H1 (cell line): ENCODE data around the gene ITGA3. TPM values are rescaled to one million over a fixed set of nuclear protein-coding genes. Genes with fewer than 3 reads are reported as not detected.

Experiments used
- CTCF ChIA-PET: fragments of 300-600 bp; sonication (Branson Sonifier 250); formaldehyde crosslinking; loops from one replicate; lab custom pipeline; 2021; ENCODE audit not compliant: partially characterized antibody; lab: Charles Lee
- POLR2A ChIA-PET: fragments of 300-600 bp; sonication (Branson Sonifier 250); formaldehyde crosslinking; loops from one replicate; lab custom pipeline; 2021; ENCODE audit warnings: inconsistent platforms; ENCODE audit not compliant: partially characterized antibody; lab: Charles Lee
- DNase-seq, 2 experiments: peaks; one replicate each; pipeline versions ENCODE4 v3.0.0 to v3.0.0-alpha.2; 2010 to 2022; ENCODE audit warnings: low spot score in 2 of 2, low read depth in 1 of 2, mixed read lengths in 1 of 2
- FAIRE-seq: peaks from 2 replicates; lab custom pipeline; 2011; peaks lifted over from hg19 to GRCh38; lab: Jason Lieb, UNC
- H2AFZ ChIP-seq: 2 replicates; pipeline ENCODE4 v1.8.1; 2012; ENCODE audit warnings: low read length, inconsistent platforms
- H2AK5ac ChIP-seq: 2 replicates; pipeline ENCODE4 v1.6.1; 2013; ENCODE audit warnings: low read depth, low read length
- H2BK120ac ChIP-seq: replicated peaks from 2 replicates; pipeline ENCODE3; 2013; ENCODE audit warnings: low read depth, low read length, inconsistent platforms
- H2BK12ac ChIP-seq: 2 replicates; pipeline ENCODE4 v1.6.1; 2013; ENCODE audit warnings: low read depth, low read length
- H2BK15ac ChIP-seq: 2 replicates; pipeline ENCODE4 v1.6.1; 2013; ENCODE audit warnings: low read length
- H2BK20ac ChIP-seq: 2 replicates; pipeline ENCODE4 v1.6.1; 2013; ENCODE audit warnings: low read length
- H2BK5ac ChIP-seq: 2 replicates; pipeline ENCODE4 v1.6.1; 2013; ENCODE audit warnings: low read depth, low read length
- H3K14ac ChIP-seq: 2 replicates; pipeline ENCODE4 v1.6.1; 2013; ENCODE audit warnings: inconsistent platforms; ENCODE audit not compliant: insufficient read length
- H3K18ac ChIP-seq: 2 replicates; pipeline ENCODE4 v1.6.1; 2013; ENCODE audit warnings: low read length; ENCODE audit errors: extremely low read depth
- H3K23ac ChIP-seq: 2 replicates; pipeline ENCODE4 v1.6.1; 2013; ENCODE audit warnings: inconsistent platforms; ENCODE audit not compliant: insufficient read length
- H3K23me2 ChIP-seq: 2 replicates; pipeline ENCODE4 v1.6.1; 2013; ENCODE audit warnings: low read depth, low read length
- H3K27ac ChIP-seq: 2 replicates; pipeline ENCODE4 v1.6.1; 2011; ENCODE audit warnings: low read depth, low read length, inconsistent platforms
- H3K27me3 ChIP-seq, 4 experiments: replicated peaks in 1 of 4; 1 replicate in 1 of 4; 2 replicates in 3 of 4; pipeline versions ENCODE4 v1.6.1 to v1.8.1; 2011 to 2013; ENCODE audit warnings: low read length in 3 of 4, mild to moderate bottlenecking in 3 of 4, inconsistent platforms in 2 of 4, mixed read lengths in 2 of 4, moderate library complexity in 1 of 4; ENCODE audit not compliant: control insufficient read depth in 3 of 4, insufficient read depth in 3 of 4; ENCODE audit errors: extremely low read depth in 1 of 4
- H3K36me3 ChIP-seq, 4 experiments: 2 replicates each; pipeline versions ENCODE4 v1.6.1 to v1.8.1; 2011 to 2013; ENCODE audit warnings: mild to moderate bottlenecking in 4 of 4, low read length in 3 of 4, moderate library complexity in 2 of 4, control low read depth in 1 of 4, inconsistent platforms in 1 of 4; ENCODE audit not compliant: insufficient read depth in 4 of 4, control insufficient read depth in 2 of 4
- H3K4ac ChIP-seq: replicated peaks from 2 replicates; pipeline ENCODE3; 2013; ENCODE audit warnings: low read length, low read depth, mixed read lengths, inconsistent platforms; ENCODE audit not compliant: insufficient read length
- H3K4me1 ChIP-seq, 4 experiments: replicated peaks in 1 of 4; 1 replicate in 1 of 4; 2 replicates in 3 of 4; pipeline versions ENCODE4 v1.6.1 to v1.8.1; 2011 to 2013; ENCODE audit warnings: low read length in 3 of 4, inconsistent platforms in 2 of 4, mixed read lengths in 1 of 4; ENCODE audit not compliant: insufficient read depth in 4 of 4, control insufficient read depth in 3 of 4
- H3K4me2 ChIP-seq, 2 experiments: 2 replicates each; pipeline versions ENCODE4 v1.6.1 to v1.8.1; 2011 to 2013; ENCODE audit warnings: low read depth in 2 of 2, low read length in 2 of 2, control low read depth in 1 of 2, inconsistent platforms in 1 of 2, mild to moderate bottlenecking in 1 of 2; ENCODE audit not compliant: insufficient read depth in 1 of 2
- H3K4me3 ChIP-seq, 4 experiments: fragments of 200-600, 300-600 bp in 1 of 4; sonication (generic), shearing (Covaris generic), sonication (Bioruptor Twin) in 1 of 4; 2 replicates each; pipeline versions ENCODE4 v1.5.1 to v1.8.1; 2011 to 2016; ENCODE audit warnings: low read length in 4 of 4, low read depth in 3 of 4, control low read depth in 2 of 4, inconsistent platforms in 2 of 4, mild to moderate bottlenecking in 2 of 4, mixed read lengths in 1 of 4, moderate library complexity in 1 of 4; ENCODE audit not compliant: insufficient read depth in 2 of 4; ENCODE audit errors: extremely low read depth in 1 of 4
- H3K56ac ChIP-seq: replicated peaks from 2 replicates; pipeline ENCODE3; 2013; ENCODE audit warnings: low read depth, mild to moderate bottlenecking, mixed read lengths, low read length, inconsistent platforms; ENCODE audit not compliant: insufficient read length
- H3K79me1 ChIP-seq: 2 replicates; pipeline ENCODE4 v1.6.1; 2013; ENCODE audit warnings: low read depth, low read length, control low read depth
- H3K79me2 ChIP-seq, 2 experiments: 2 replicates each; pipeline versions ENCODE4 v1.6.1 to v1.8.1; 2012 to 2013; ENCODE audit warnings: low read length in 2 of 2, mild to moderate bottlenecking in 2 of 2, inconsistent platforms in 1 of 2; ENCODE audit not compliant: insufficient read depth in 2 of 2, control insufficient read depth in 1 of 2
- H3K9ac ChIP-seq, 4 experiments: replicated peaks in 1 of 4; 1 replicate in 1 of 4; 2 replicates in 3 of 4; pipeline versions ENCODE4 v1.6.1 to v1.8.1; 2011 to 2013; ENCODE audit warnings: low read depth in 3 of 4, low read length in 3 of 4, control low read depth in 2 of 4, mild to moderate bottlenecking in 2 of 4, moderate library complexity in 2 of 4, inconsistent platforms in 1 of 4; ENCODE audit errors: extremely low read depth in 1 of 4
- H3K9me3 ChIP-seq, 2 experiments: 2 replicates each; pipeline versions ENCODE4 v1.6.1 to v1.8.1; 2012 to 2013; ENCODE audit warnings: mild to moderate bottlenecking in 2 of 2, moderate library complexity in 2 of 2, control low read depth in 1 of 2, inconsistent platforms in 1 of 2, low read depth in 1 of 2, low read length in 1 of 2, mixed read lengths in 1 of 2; ENCODE audit not compliant: insufficient read depth in 2 of 2
- H4K20me1 ChIP-seq, 2 experiments: replicated peaks in 1 of 2; 2 replicates each; pipeline versions ENCODE3 to v1.8.1; 2011 to 2013; ENCODE audit warnings: inconsistent platforms in 2 of 2, low read length in 2 of 2, mild to moderate bottlenecking in 1 of 2; ENCODE audit not compliant: insufficient read depth in 2 of 2, control insufficient read depth in 1 of 2
- H4K5ac ChIP-seq: 2 replicates; pipeline ENCODE4 v1.6.1; 2013; ENCODE audit warnings: low read length, low read depth, mixed read lengths, inconsistent platforms; ENCODE audit not compliant: insufficient read length
- H4K8ac ChIP-seq: 2 replicates; pipeline ENCODE4 v1.8.0; 2013; ENCODE audit warnings: mild to moderate bottlenecking, moderate library complexity, low read length, inconsistent platforms; ENCODE audit not compliant: insufficient read depth; ENCODE audit errors: extremely low read depth
- H4K91ac ChIP-seq: replicated peaks from 2 replicates; pipeline ENCODE3; 2013; ENCODE audit warnings: low read length, mixed read lengths, inconsistent platforms; ENCODE audit not compliant: insufficient read length
- BCL11A ChIP-seq, 2 experiments: IDR thresholded peaks; one replicate each; pipeline ENCODE4 v1.6.1; 2011; ENCODE audit warnings: low read depth in 2 of 2, low read length in 2 of 2, mild to moderate bottlenecking in 2 of 2
- RNF2 ChIP-seq: fragments of 200-900, 300-1000 bp; sonication (generic); IDR thresholded peaks from 2 replicates; pipeline ENCODE4 v1.7.1; 2016; ENCODE audit warnings: borderline replicate concordance, low read depth, mild to moderate bottlenecking, antibody characterized with exemption, low read length; ENCODE audit not compliant: poor library complexity, severe bottlenecking; ENCODE audit errors: missing control alignments
- SP4 ChIP-seq: IDR thresholded peaks from 2 replicates; pipeline ENCODE4 v1.6.1; 2012; ENCODE audit warnings: low read length, inconsistent platforms
- SUZ12 ChIP-seq: fragments of 200-600 bp; sonication (generic); IDR thresholded peaks from 2 replicates; pipeline ENCODE4 v1.6.1; 2012; ENCODE audit warnings: mild to moderate bottlenecking, inconsistent platforms, low read length, moderate library complexity, mixed read lengths
- WGBS, 2 experiments: shearing (Covaris generic) in 1 of 2; methylation state at CpG; one replicate each; pipeline versions ENCODE4 v1.1.6 to v1.1.7; 2013 to 2015; ENCODE audit warnings: low lambda C conversion rate in 2 of 2, mixed read lengths in 2 of 2, inconsistent platforms in 1 of 2, low coverage in 1 of 2, missing lambda C conversion rate in 1 of 2; ENCODE audit not compliant: insufficient replicate concordance in 2 of 2, insufficient coverage in 1 of 2, insufficient read length in 1 of 2; ENCODE audit errors: extremely low coverage in 1 of 2, missing lambda C conversion rate in 1 of 2; 5-methylcytosine and 5-hydroxymethylcytosine counted together
- polyA plus RNA-seq, 7 experiments: library from polyadenylated mRNA; depleted of rRNA in 3 of 7; stranded (reverse) in 5 of 7; unstranded in 2 of 7; fragments of >200 nt in 5 of 7; fragments of 200-250 nt in 2 of 7; gene quantifications; 1 replicate in 5 of 7; 2 replicates in 1 of 7; 4 replicates in 1 of 7; pipeline versions ENCODE4 v1.2.1 to v1.2.3, GENCODE V29; 2011 to 2013; ENCODE audit warnings: missing spikeins in 2 of 7, mixed read lengths in 2 of 7
- total RNA-seq: library from RNA; stranded (reverse); fragmentation: NEBNext Ultra II Directional; extraction: Animal tissue kit (Norgen Biotek cat#: 25700); gene quantifications from 2 replicates; pipeline ENCODE4 v1.2.1, GENCODE V29; 2021

ITGA3 gene
- total and polyA plus RNA-seq, 2 of the 8 experiments (the other 6 are each of a cell fraction or from before 2014, with no cell fraction given) = 24.0 to 24.2 TPM

DNA sequence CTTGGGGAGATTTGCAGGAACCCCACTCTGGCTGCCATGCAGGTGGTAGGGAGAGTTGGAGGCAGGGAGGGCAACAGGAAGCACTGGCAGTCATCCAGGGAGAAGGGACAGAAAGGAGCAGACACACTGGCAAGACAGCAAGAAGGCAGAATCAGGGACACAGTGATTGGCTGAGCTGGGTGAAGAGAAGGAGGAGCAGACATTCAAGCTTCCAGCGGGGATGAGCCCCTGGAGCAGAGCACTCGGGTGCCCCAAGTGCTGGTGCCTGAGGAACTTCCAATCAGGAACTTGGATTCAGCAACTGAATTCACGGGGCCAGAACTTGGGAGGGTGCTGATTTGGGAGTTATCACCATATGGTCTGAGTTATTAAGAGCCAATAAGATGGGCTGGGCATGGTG is 6.3 kb upstream of the ITGA3 start:
- Histone ChIP-seq H3K9ac (no peak overlapping the region), H3K9me3 (no peaks in the 10 kb centered on the region), H4K20me1 (no peaks in the 10 kb centered on the region), H3K4ac (no peak overlapping the region), H3K23ac (no peak overlapping the region), H2BK20ac (no peak overlapping the region; the same call in 1 of the 2 replicates), H3K23me2 (no peaks in the 10 kb centered on the region), H2BK12ac (0 out of 2 replicates have a peak overlapping the region, but pooled peaks have one; percentile 81), H3K4me2 (no peak overlapping the region), H3K79me2 (no peaks in the 10 kb centered on the region), H3K18ac (no peak overlapping the region), H3K36me3 (no peaks in the 10 kb centered on the region), H4K5ac (no peak overlapping the region), H3K56ac (no peak overlapping the region), H3K4me3 (no peak overlapping the region), H4K91ac (no peak overlapping the region), H4K8ac (no peak overlapping the region), H3K4me1 (peaks cover 9 to 19% (median 15%) of the 10 kb centered on the region in 4 experiments), H2BK15ac (no peak overlapping the region; the same call in 1 of the 2 replicates), H2BK120ac (no peak overlapping the region), H3K27ac (no peak overlapping the region), H2AK5ac (no peak overlapping the region), H2AFZ (no peak overlapping the region), H3K27me3 (no peaks in the 10 kb centered on the region), H2BK5ac (0 out of 2 replicates have a peak overlapping the region, but pooled peaks have one; percentile 27), H3K79me1 (no peaks in the 10 kb centered on the region), H3K14ac (no peak overlapping the region)
- ChIA-PET POLR2A (interaction anchor here (0.6 kb wide), 1 partner anchor 315 kb away, joined by 3 read pairs; no protein-coding TSS in a partner anchor), CTCF (interaction anchor here (0.9 kb wide), 1 partner anchor 24 kb away, joined by 3 read pairs; no protein-coding TSS in a partner anchor)
- no peak for FAIRE-seq
- TF ChIP-seq RNF2 = no peak
- TF ChIP-seq SUZ12 = no peak
- no peak for TF ChIP-seq BCL11A (IDR thresholded peaks at IDR 0.05; ENCODE audit: low read depth in 2 of 2, low read length in 2 of 2)
- TF ChIP-seq SP4 = no peak
- WGBS, 2 experiments = 82% methylated on average over 3 of the region's 3 CpGs; no CpG with 5 or more reads in 1 of the 2 experiments
- DNase-seq = no peak
